Astrocyte (in vitro differentiated cells and primary cell): ENCODE results near the gene MAP2. TPM values are rescaled to one million over a fixed set of nuclear protein-coding genes. Genes with fewer than 3 reads are reported as not detected.
A peak's percentile ranks its signal among the peaks of the same experiment; 100 is the strongest.

Source experiments
- DNase-seq: peaks from one replicate; pipeline ENCODE4 v3.0.0-alpha.2; 2010; ENCODE audit warnings: low read depth
- FAIRE-seq: peaks from 2 replicates; lab custom pipeline; 2011; peaks lifted over from hg19 to GRCh38; lab: Jason Lieb, UNC
- H2AFZ ChIP-seq: 2 replicates; pipeline ENCODE4 v1.6.0; 2012; ENCODE audit warnings: low read depth, low read length, inconsistent platforms
- H3K27ac ChIP-seq: 2 replicates; pipeline ENCODE4 v1.5.1; 2011; ENCODE audit warnings: low read depth, low read length, inconsistent platforms
- H3K27me3 ChIP-seq: 2 replicates; pipeline ENCODE4 v1.6.0; 2011; ENCODE audit warnings: low read length, inconsistent platforms; ENCODE audit not compliant: insufficient read depth
- H3K36me3 ChIP-seq: 2 replicates; pipeline ENCODE4 v1.5.1; 2011; ENCODE audit warnings: low read length, inconsistent platforms; ENCODE audit not compliant: insufficient read depth
- H3K4me1 ChIP-seq: 2 replicates; pipeline ENCODE4 v1.5.1; 2011; ENCODE audit warnings: low read length, inconsistent platforms; ENCODE audit not compliant: insufficient read depth
- H3K4me2 ChIP-seq: 2 replicates; pipeline ENCODE4 v1.6.0; 2012; ENCODE audit warnings: low read length, inconsistent platforms
- H3K4me3 ChIP-seq: 2 replicates; pipeline ENCODE4 v1.5.1; 2011; ENCODE audit warnings: low read depth, mild to moderate bottlenecking, low read length, inconsistent platforms; ENCODE audit not compliant: insufficient read depth
- H3K79me2 ChIP-seq: 2 replicates; pipeline ENCODE4 v1.6.0; 2012; ENCODE audit warnings: mild to moderate bottlenecking, low read length, inconsistent platforms; ENCODE audit not compliant: insufficient read depth
- H3K9ac ChIP-seq: 2 replicates; pipeline ENCODE4 v1.6.0; 2012; ENCODE audit warnings: mild to moderate bottlenecking, low read length, inconsistent platforms
- H3K9me3 ChIP-seq: 2 replicates; pipeline ENCODE4 v1.5.1; 2012; ENCODE audit warnings: low read depth, mild to moderate bottlenecking, low read length, inconsistent platforms; ENCODE audit not compliant: insufficient read depth
- H4K20me1 ChIP-seq: 2 replicates; pipeline ENCODE4 v1.6.0; 2012; ENCODE audit warnings: low read length, inconsistent platforms; ENCODE audit not compliant: insufficient read depth
- H3K27ac Mint-ChIP-seq: one replicate; pipeline ENCODE4 v1.8.0; 2021; ENCODE audit warnings: mild to moderate bottlenecking, mixed read lengths; ENCODE audit not compliant: unreplicated experiment
- H3K27me3 Mint-ChIP-seq: one replicate; pipeline ENCODE4 v1.8.0; 2021; ENCODE audit warnings: low read depth, mixed read lengths; ENCODE audit not compliant: unreplicated experiment
- H3K36me3 Mint-ChIP-seq: one replicate; pipeline ENCODE4 v1.8.0; 2021; ENCODE audit warnings: low read depth, mixed read lengths; ENCODE audit not compliant: unreplicated experiment
- H3K4me1 Mint-ChIP-seq: one replicate; pipeline ENCODE4 v1.8.0; 2021; ENCODE audit warnings: low read depth, mixed read lengths; ENCODE audit not compliant: unreplicated experiment
- H3K4me3 Mint-ChIP-seq: one replicate; pipeline ENCODE4 v1.8.0; 2021; ENCODE audit warnings: mild to moderate bottlenecking, moderate library complexity, mixed read lengths; ENCODE audit not compliant: unreplicated experiment
- H3K9me3 Mint-ChIP-seq: one replicate; pipeline ENCODE4 v1.8.0; 2021; ENCODE audit warnings: mild to moderate bottlenecking, mixed read lengths; ENCODE audit not compliant: unreplicated experiment
- EZH2 ChIP-seq: IDR thresholded peaks from 2 replicates; pipeline ENCODE4 v1.6.1; 2012; ENCODE audit warnings: mild to moderate bottlenecking, low read length, inconsistent platforms; ENCODE audit not compliant: insufficient read depth
- total RNA-seq: library from RNA; stranded (reverse); gene quantifications from 2 replicates; pipeline ENCODE4 v1.2.1, GENCODE V29; 2021
- TF ChIP-seq, protein P1 (sequence below): IDR thresholded peaks from 2 replicates; pipeline ENCODE4 v1.5.1; 2011; ENCODE audit warnings: low read depth, mild to moderate bottlenecking, inconsistent platforms, low read length, moderate library complexity; ENCODE audit not compliant: insufficient read depth

Gene MAP2
- total RNA-seq, 1 donor from 2014 or later, result 15.9 TPM

DNA sequence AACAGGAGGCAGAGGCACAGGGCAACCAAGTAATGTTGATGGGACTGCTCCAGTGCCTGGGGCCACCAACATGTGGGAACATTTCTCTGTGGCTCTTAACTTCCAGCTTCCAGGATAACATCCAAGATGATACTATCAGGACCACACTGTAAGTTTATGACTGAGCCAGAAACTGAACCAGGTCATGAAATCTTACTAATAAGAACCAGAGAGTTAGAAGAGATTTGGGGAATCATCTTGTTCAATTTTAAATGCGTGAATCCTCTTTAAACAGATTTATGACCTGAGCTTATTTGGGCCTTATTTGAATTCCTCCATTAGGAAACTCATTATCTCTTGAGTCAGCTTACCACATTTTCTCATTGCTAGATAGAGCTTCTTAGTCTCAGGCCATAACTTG, 45.0 kb downstream of the MAP2 start:
- Histone ChIP-seq H3K27ac (no peak overlapping the region), H3K27me3 (no peaks in the 10 kb centered on the region), H2AFZ (no peak overlapping the region), H3K4me3 (no peak overlapping the region), H3K4me1 (peaks cover 18% of the 10 kb centered on the region), H3K79me2 (no peaks in the 10 kb centered on the region), H3K9me3 (no peaks in the 10 kb centered on the region), H3K4me2 (no peak overlapping the region), H3K36me3 (no peaks in the 10 kb centered on the region), H4K20me1 (no peaks in the 10 kb centered on the region), H3K9ac (no peak overlapping the region)
- no peaks in the 10 kb centered on the region for H3K36me3 Mint-ChIP-seq
- H3K9me3 Mint-ChIP-seq, result no peaks in the 10 kb centered on the region
- no peak for TF ChIP-seq EZH2
- TF ChIP-seq, protein P1, sequence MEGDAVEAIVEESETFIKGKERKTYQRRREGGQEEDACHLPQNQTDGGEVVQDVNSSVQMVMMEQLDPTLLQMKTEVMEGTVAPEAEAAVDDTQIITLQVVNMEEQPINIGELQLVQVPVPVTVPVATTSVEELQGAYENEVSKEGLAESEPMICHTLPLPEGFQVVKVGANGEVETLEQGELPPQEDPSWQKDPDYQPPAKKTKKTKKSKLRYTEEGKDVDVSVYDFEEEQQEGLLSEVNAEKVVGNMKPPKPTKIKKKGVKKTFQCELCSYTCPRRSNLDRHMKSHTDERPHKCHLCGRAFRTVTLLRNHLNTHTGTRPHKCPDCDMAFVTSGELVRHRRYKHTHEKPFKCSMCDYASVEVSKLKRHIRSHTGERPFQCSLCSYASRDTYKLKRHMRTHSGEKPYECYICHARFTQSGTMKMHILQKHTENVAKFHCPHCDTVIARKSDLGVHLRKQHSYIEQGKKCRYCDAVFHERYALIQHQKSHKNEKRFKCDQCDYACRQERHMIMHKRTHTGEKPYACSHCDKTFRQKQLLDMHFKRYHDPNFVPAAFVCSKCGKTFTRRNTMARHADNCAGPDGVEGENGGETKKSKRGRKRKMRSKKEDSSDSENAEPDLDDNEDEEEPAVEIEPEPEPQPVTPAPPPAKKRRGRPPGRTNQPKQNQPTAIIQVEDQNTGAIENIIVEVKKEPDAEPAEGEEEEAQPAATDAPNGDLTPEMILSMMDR, result no peak
- no peak overlapping the region for H3K4me3 Mint-ChIP-seq
- peaks cover 17% of the 10 kb centered on the region for H3K4me1 Mint-ChIP-seq
- no peak overlapping the region for H3K27ac Mint-ChIP-seq
- H3K27me3 Mint-ChIP-seq, result no peaks in the 10 kb centered on the region
- DNase-seq, result no peak
- FAIRE-seq, result no peak

DNA sequence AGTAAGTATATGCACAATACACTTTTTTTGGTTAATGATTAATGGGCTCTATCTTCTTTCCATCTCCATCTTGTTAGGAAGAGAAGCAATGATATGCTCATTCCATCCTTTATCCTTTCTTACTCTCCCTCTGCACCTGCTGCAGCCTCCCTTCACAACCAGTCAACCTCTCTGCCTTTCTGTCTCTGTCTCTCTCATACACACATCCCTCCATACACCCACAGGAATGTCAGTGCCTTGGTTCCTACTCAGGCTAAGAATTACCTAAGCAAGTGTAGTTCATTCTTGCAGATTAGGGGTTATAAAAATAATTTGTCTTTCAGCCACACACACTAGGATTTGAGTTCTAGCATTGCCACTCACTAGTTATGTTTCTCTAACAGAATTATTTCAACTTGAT, 45.6 kb downstream of the MAP2 start:
- Histone ChIP-seq H3K4me2 (no peak overlapping the region), H4K20me1 (no peaks in the 10 kb centered on the region), H3K36me3 (no peaks in the 10 kb centered on the region), H3K27me3 (no peaks in the 10 kb centered on the region), H3K4me1 (peaks cover 23% of the 10 kb centered on the region), H3K4me3 (no peak overlapping the region), H3K9ac (no peak overlapping the region), H3K79me2 (no peaks in the 10 kb centered on the region), H2AFZ (no peak overlapping the region), H3K27ac (no peak overlapping the region), H3K9me3 (no peaks in the 10 kb centered on the region)
- FAIRE-seq (no peak), DNase-seq (no peak)
- TF ChIP-seq, protein P1, result no peak
- no peak for TF ChIP-seq EZH2
- H3K27me3 Mint-ChIP-seq, result no peaks in the 10 kb centered on the region
- H3K4me3 Mint-ChIP-seq, result no peak overlapping the region
- peaks cover 21% of the 10 kb centered on the region for H3K4me1 Mint-ChIP-seq
- no peaks in the 10 kb centered on the region for H3K9me3 Mint-ChIP-seq
- H3K27ac Mint-ChIP-seq, result no peak overlapping the region
- no peaks in the 10 kb centered on the region for H3K36me3 Mint-ChIP-seq

DNA sequence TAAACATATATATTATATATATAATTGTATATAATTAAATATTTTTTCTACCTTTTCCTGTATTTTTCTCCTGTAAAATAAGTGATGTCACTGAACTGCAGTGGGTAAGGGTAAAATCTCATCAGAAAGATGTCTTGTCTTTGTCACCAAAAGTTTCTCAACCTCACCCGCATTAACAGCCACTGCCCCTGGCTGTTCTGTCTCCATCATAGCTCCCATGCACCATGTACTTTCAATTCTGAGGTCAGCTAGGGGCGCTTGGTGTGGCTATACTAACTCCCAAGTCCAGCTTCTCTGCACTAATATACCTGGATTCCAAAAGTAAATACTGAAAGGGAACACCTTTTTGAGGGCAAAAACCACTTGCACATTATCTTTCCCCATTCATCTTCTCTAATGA, 46.6 kb downstream of the MAP2 start:
- H3K9me3 Mint-ChIP-seq, result no peaks in the 10 kb centered on the region
- H4K20me1 ChIP-seq, result no peaks in the 10 kb centered on the region
- no peak overlapping the region for H3K27ac ChIP-seq
- peaks cover 21% of the 10 kb centered on the region for H3K4me1 Mint-ChIP-seq
- H3K4me3 Mint-ChIP-seq, result no peak overlapping the region
- no peak overlapping the region for H3K4me3 ChIP-seq
- DNase-seq, result no peak
- H3K4me2 ChIP-seq, result peak overlapping the region; percentile 38
- TF ChIP-seq, protein P1, result no peak
- TF ChIP-seq EZH2, result no peak
- no peaks in the 10 kb centered on the region for H3K36me3 Mint-ChIP-seq
- H3K27me3 ChIP-seq, result no peaks in the 10 kb centered on the region
- H3K36me3 ChIP-seq, result no peaks in the 10 kb centered on the region
- FAIRE-seq, result no peak
- no peaks in the 10 kb centered on the region for H3K27me3 Mint-ChIP-seq
- peaks cover 23% of the 10 kb centered on the region for H3K4me1 ChIP-seq
- H3K9me3 ChIP-seq, result no peaks in the 10 kb centered on the region
- no peak overlapping the region for H2AFZ ChIP-seq
- no peak overlapping the region for H3K9ac ChIP-seq
- H3K79me2 ChIP-seq, result no peaks in the 10 kb centered on the region
- peak overlapping the region; percentile 70 for H3K27ac Mint-ChIP-seq
